ENCODE data around the gene FAM216B. TPM values are rescaled to one million over a fixed set of nuclear protein-coding genes. Genes with fewer than 3 reads are reported as not detected.

The FAM216B gene
- total and polyA plus RNA-seq, 2 donors (not counting 3 experiments of a cell fraction or from before 2014, with no cell fraction given) = not detected

GRCh38 chr13:42733046-42733445 is 48.3 kb upstream of the FAM216B start:
- no TSS peak for BruUV-seq (replicated peaks)
- dilution Hi-C loops (cut with MboI; ENCODE audit: extremely low pct_ligation_motif_present, low sequenced_read_pairs) = no loop called here
- H3K9me1 ChIP-seq (replicated peaks; ENCODE audit: control insufficient read depth, extremely low read depth, insufficient read depth, low read length) = no peaks in the 10 kb centered on the region

More at GRCh38 chr13:42733046-42733445, 48.3 kb upstream of the FAM216B start:
- ChIA-PET POLR2A (no interaction called here), CTCF (no interaction called here)
- peaks cover 6 to 22% of the 10 kb centered on the region in 2 experiments for H3K27me3 ChIP-seq (ENCODE audit: control insufficient read depth in 2 of 2, insufficient read depth in 2 of 2, low read length in 2 of 2)
- H3K9me3 ChIP-seq (replicated peaks; ENCODE audit: control insufficient read depth, insufficient read depth, low read length) = no peaks in the 10 kb centered on the region
- H3K36me3 ChIP-seq (ENCODE audit: control insufficient read depth in 2 of 2, extremely low read depth in 1 of 2, insufficient read depth in 2 of 2, low read length in 2 of 2) = no peaks in the 10 kb centered on the region
- H3K27ac ChIP-seq (ENCODE audit: insufficient read depth, low read depth, low read length) = no peak overlapping the region
- H4K20me1 ChIP-seq (replicated peaks; ENCODE audit: control insufficient read depth, extremely low read depth, insufficient read depth, low read length) = no peaks in the 10 kb centered on the region
- H3K4me3 ChIP-seq (replicated peaks in 1 of 3; ENCODE audit: insufficient read depth in 1 of 3, low read depth in 1 of 3, low read length in 3 of 3) = no peak overlapping the region
- H3K9ac ChIP-seq (replicated peaks; ENCODE audit: extremely low read depth, insufficient read depth, low read length) = no peak overlapping the region
- H2AFZ ChIP-seq (ENCODE audit: low read depth, low read length) = no peak overlapping the region
- TF ChIP-seq POLR2AphosphoS5 (IDR thresholded peaks at IDR 0.05; ENCODE audit: insufficient read depth, low read depth, low read length) (no peak), GATA2 (IDR thresholded peaks at IDR 0.05; ENCODE audit: insufficient read depth, insufficient read length, low read depth, low read length) (no peak), MAX (IDR thresholded peaks at IDR 0.05; ENCODE audit: insufficient read depth, insufficient read length) (no peak), CTCF (IDR thresholded peaks at IDR 0.05; ENCODE audit: extremely low read depth in 1 of 2, insufficient read depth in 1 of 2, low read depth in 1 of 2, low read length in 2 of 2) (no peak), POLR2A (IDR thresholded peaks at IDR 0.05; ENCODE audit: low read depth, low read length) (no peak), EZH2 (IDR thresholded peaks at IDR 0.05; ENCODE audit: borderline replicate concordance, low read depth, low read length, severe bottlenecking) (no peak), MYC (IDR thresholded peaks at IDR 0.05; ENCODE audit: low read depth, low read length) (no peak), JUN (IDR thresholded peaks at IDR 0.05; ENCODE audit: borderline replicate concordance, insufficient read depth, insufficient read length, low read depth) (no peak), FOS (IDR thresholded peaks at IDR 0.05; ENCODE audit: borderline replicate concordance, insufficient read depth, low read length) (no peak)
- H3K79me2 ChIP-seq (ENCODE audit: control insufficient read depth, insufficient read depth, low read length) = no peaks in the 10 kb centered on the region
- no peak for FAIRE-seq
- H3K4me1 ChIP-seq (ENCODE audit: control insufficient read depth, extremely low read depth, insufficient read depth, low read length) = no peaks in the 10 kb centered on the region
- intact Hi-C loops (cut with micrococcal nuclease) = no loop called here
- no peak overlapping the region for H3K4me2 ChIP-seq (ENCODE audit: insufficient read depth, low read length)
- DNase-seq (ENCODE audit: low read depth, low spot score) = no peak
